IMR-90 (cell line): Measurements from ENCODE around the gene CIART. TPM values are rescaled to one million over a fixed set of nuclear protein-coding genes. Genes with fewer than 3 reads are reported as not detected.

Experiments used
- ATAC-seq: fragments of 200-7000 bp; cut with Tn5 transposase; 2 replicates; pipeline ENCODE4 v1.9.1; 2020; ENCODE audit warnings: low read depth, mild to moderate bottlenecking, moderate library complexity
- BruUV-seq: library from RNA; stranded (reverse); fragments of 400-500 nt; replicated peaks from 2 replicates; lab custom pipeline; 2021; lab: Mats Ljungman, UMichigan
- CTCF ChIA-PET: fragments of 300-600 bp; formaldehyde crosslinking; extraction: SDS; loops from one replicate; lab custom pipeline; 2021; ENCODE audit warnings: antibody characterized with exemption; lab: Yijun Ruan, JAX
- POLR2A ChIA-PET: fragments of 300-600 bp; sonication (Branson Sonifier 250); formaldehyde crosslinking; loops from one replicate; lab custom pipeline; 2022; ENCODE audit warnings: antibody characterized with exemption; ENCODE audit not compliant: unreplicated experiment; lab: Charles Lee
- DNase-seq: peaks from one replicate; pipeline ENCODE4 v3.0.0; 2013
- H2AFZ ChIP-seq: replicated peaks from 2 replicates; pipeline ENCODE3; 2013; ENCODE audit warnings: low read length, mild to moderate bottlenecking; ENCODE audit not compliant: poor library complexity
- H2AK5ac ChIP-seq: 2 replicates; pipeline ENCODE4 v1.6.1; 2013; ENCODE audit warnings: low read depth, low read length, inconsistent platforms
- H2AK9ac ChIP-seq: replicated peaks from 2 replicates; pipeline ENCODE3; 2013; ENCODE audit warnings: mild to moderate bottlenecking, low read depth, low read length, moderate library complexity; ENCODE audit not compliant: poor library complexity
- H2BK120ac ChIP-seq: 2 replicates; pipeline ENCODE4 v1.6.1; 2013; ENCODE audit warnings: low read depth, low read length, inconsistent platforms
- H2BK15ac ChIP-seq: 3 replicates; pipeline ENCODE4 v1.6.1; 2013; ENCODE audit warnings: low read depth, low read length, inconsistent platforms
- H2BK20ac ChIP-seq: 2 replicates; pipeline ENCODE4 v1.6.1; 2013; ENCODE audit warnings: low read depth, mild to moderate bottlenecking, inconsistent platforms, low read length, moderate library complexity
- H2BK5ac ChIP-seq: 2 replicates; pipeline ENCODE4 v1.6.1; 2013; ENCODE audit warnings: mild to moderate bottlenecking, low read depth, low read length, inconsistent platforms; ENCODE audit not compliant: poor library complexity, severe bottlenecking
- H3K14ac ChIP-seq: replicated peaks from 2 replicates; pipeline ENCODE4 v1.6.1; 2013; ENCODE audit warnings: low read depth, low read length, inconsistent platforms
- H3K18ac ChIP-seq: 2 replicates; pipeline ENCODE4 v1.6.1; 2013; ENCODE audit warnings: low read depth, low read length, control low read depth
- H3K23ac ChIP-seq: 2 replicates; pipeline ENCODE4 v1.6.1; 2013; ENCODE audit warnings: low read depth, low read length, inconsistent platforms
- H3K27ac ChIP-seq: 2 replicates; pipeline ENCODE4 v1.5.1; 2013; ENCODE audit warnings: mild to moderate bottlenecking, control low read depth, low read length; ENCODE audit not compliant: insufficient read depth
- H3K27me3 ChIP-seq: 2 replicates; pipeline ENCODE4 v1.6.1; 2013; ENCODE audit warnings: low read length; ENCODE audit not compliant: control insufficient read depth, insufficient read depth
- H3K36me3 ChIP-seq: 2 replicates; pipeline ENCODE4 v1.6.1; 2013; ENCODE audit warnings: low read length, mixed read lengths; ENCODE audit not compliant: control insufficient read depth, insufficient read depth
- H3K4ac ChIP-seq: 2 replicates; pipeline ENCODE4 v1.6.1; 2013; ENCODE audit warnings: low read depth, low read length, inconsistent platforms
- H3K4me1 ChIP-seq: 2 replicates; pipeline ENCODE4 v1.6.1; 2013; ENCODE audit warnings: low read length, mixed read lengths; ENCODE audit not compliant: control insufficient read depth, insufficient read depth
- H3K4me2 ChIP-seq: 2 replicates; pipeline ENCODE4 v1.6.1; 2013; ENCODE audit warnings: low read depth, mild to moderate bottlenecking, control low read depth, low read length, moderate library complexity
- H3K4me3 ChIP-seq: 2 replicates; pipeline ENCODE4 v1.5.1; 2013; ENCODE audit warnings: low read depth, mild to moderate bottlenecking, control low read depth, low read length, moderate library complexity; ENCODE audit not compliant: insufficient read depth
- H3K56ac ChIP-seq: 2 replicates; pipeline ENCODE4 v1.6.1; 2013; ENCODE audit warnings: low read length, inconsistent platforms; ENCODE audit not compliant: insufficient read depth; ENCODE audit errors: extremely low read depth
- H3K79me1 ChIP-seq, 2 experiments: 2 replicates each; pipeline ENCODE4 v1.6.1; 2013; ENCODE audit warnings: low read length in 2 of 2, inconsistent platforms in 1 of 2, low read depth in 1 of 2
- H3K9ac ChIP-seq: 2 replicates; pipeline ENCODE4 v1.6.1; 2013; ENCODE audit warnings: low read depth, low read length, control low read depth
- H3K9me1 ChIP-seq: 2 replicates; pipeline ENCODE4 v1.6.1; 2013; ENCODE audit warnings: low read length, inconsistent platforms; ENCODE audit not compliant: insufficient read depth
- H3K9me3 ChIP-seq: 2 replicates; pipeline ENCODE4 v1.6.1; 2013; ENCODE audit warnings: low read length; ENCODE audit not compliant: control insufficient read depth, insufficient read depth
- H4K20me1 ChIP-seq: 2 replicates; pipeline ENCODE4 v1.6.1; 2013; ENCODE audit warnings: low read length, inconsistent platforms; ENCODE audit not compliant: insufficient read depth
- H4K5ac ChIP-seq: 2 replicates; pipeline ENCODE4 v1.6.1; 2013; ENCODE audit warnings: mild to moderate bottlenecking, low read depth, low read length, control low read depth
- H4K8ac ChIP-seq, 2 experiments: 2 replicates each; pipeline ENCODE4 v1.6.1; 2013; ENCODE audit warnings: low read depth in 2 of 2, low read length in 2 of 2, control low read depth in 1 of 2, inconsistent platforms in 1 of 2
- H4K91ac ChIP-seq: 2 replicates; pipeline ENCODE4 v1.6.1; 2013; ENCODE audit warnings: low read depth, low read length, inconsistent platforms; ENCODE audit not compliant: insufficient read depth
- CHD1 ChIP-seq: IDR thresholded peaks from 2 replicates; pipeline ENCODE4 v1.6.1; 2012; ENCODE audit warnings: low read depth, low read length, improper control_type of control experiment
- FOS ChIP-seq: fragments of 150-350 bp; IDR thresholded peaks from 2 replicates; pipeline ENCODE4 v1.6.1; 2016; ENCODE audit warnings: low read depth, low read length
- MAZ ChIP-seq: IDR thresholded peaks from 2 replicates; pipeline ENCODE4 v1.6.1; 2012; ENCODE audit warnings: low read depth, mild to moderate bottlenecking, low read length, improper control_type of control experiment, moderate library complexity, borderline replicate concordance
- MXI1 ChIP-seq: IDR thresholded peaks from 2 replicates; pipeline ENCODE4 v1.6.1; 2012; ENCODE audit warnings: low read depth, mild to moderate bottlenecking, low read length, moderate library complexity, borderline replicate concordance
- NFE2L2 ChIP-seq: fragments of 150-350 bp; IDR thresholded peaks from 2 replicates; pipeline ENCODE4 v1.6.1; 2016; ENCODE audit warnings: low read depth, mild to moderate bottlenecking, low read length
- POLR2A ChIP-seq: IDR thresholded peaks from 2 replicates; pipeline ENCODE4 v1.6.1; 2012; ENCODE audit warnings: mild to moderate bottlenecking, low read depth, low read length
- RAD21 ChIP-seq: IDR thresholded peaks from 2 replicates; pipeline ENCODE4 v1.6.1; 2012; ENCODE audit warnings: low read length, improper control_type of control experiment
- RCOR1 ChIP-seq: IDR thresholded peaks from 2 replicates; pipeline ENCODE4 v1.6.1; 2012; ENCODE audit warnings: mild to moderate bottlenecking, low read length, improper control_type of control experiment; ENCODE audit not compliant: insufficient replicate concordance
- RFX5 ChIP-seq: IDR thresholded peaks from 2 replicates; pipeline ENCODE4 v1.8.0; 2012; ENCODE audit warnings: low read depth, mild to moderate bottlenecking, low read length, moderate library complexity
- SMC3 ChIP-seq: fragments of 150-350 bp; IDR thresholded peaks from 2 replicates; pipeline ENCODE4 v1.6.1; 2016; ENCODE audit warnings: low read depth, mild to moderate bottlenecking, antibody characterized with exemption, low read length, moderate library complexity
- WGBS, 2 experiments: methylation state at CpG; one replicate each; pipeline versions ENCODE4 v1.1.5 to v1.1.7; 2013; ENCODE audit warnings: missing lambda C conversion rate in 2 of 2; ENCODE audit not compliant: insufficient read length in 1 of 2; ENCODE audit errors: extremely low coverage in 2 of 2; 5-methylcytosine and 5-hydroxymethylcytosine counted together
- dilution Hi-C: fragments of 300-500 bp; cut with HindIII; formaldehyde crosslinking; loops from one replicate; pipeline ENCODE4 v1.14.3; 2018; ENCODE audit warnings: low sequenced_read_pairs; ENCODE audit not compliant: unreplicated experiment
- in situ Hi-C: fragments of 300-500 bp; cut with MboI; formaldehyde crosslinking; loops from 3 replicates; pipeline ENCODE4 v1.14.3; 2019; ENCODE audit warnings: low sequenced_read_pairs, inconsistent platforms, mixed read lengths
- intact Hi-C: fragments of 100-400 bp; cut with micrococcal nuclease; formaldehyde crosslinking; loops from 2 replicates; pipeline ENCODE4 v1.10.0; 2022
- polyA plus RNA-seq, 3 experiments: library from polyadenylated mRNA; depleted of rRNA; stranded (reverse); fragments of >200 nt; gene quantifications; 2 replicates each; pipeline ENCODE4 v1.2.3, GENCODE V29; 2012; ENCODE audit warnings: low replicate concordance in 1 of 3
- total RNA-seq: library from RNA; depleted of rRNA; stranded (reverse); fragments of >200 nt; gene quantifications from 2 replicates; pipeline ENCODE4 v1.2.3, GENCODE V29; 2012
- TF ChIP-seq, protein P1 (sequence below): fragments of 150-350 bp; IDR thresholded peaks from 2 replicates; pipeline ENCODE4 v1.6.1; 2016; ENCODE audit warnings: low read depth, mild to moderate bottlenecking, low read length, moderate library complexity, borderline replicate concordance
- TF ChIP-seq, protein P2 (sequence below): conservative IDR thresholded peaks from 2 replicates; pipeline ENCODE4 v1.5.1; 2012; ENCODE audit warnings: mild to moderate bottlenecking, low read depth, low read length, improper control_type of control experiment
- TF ChIP-seq, protein P3 (sequence below): fragments of 150-350 bp; IDR thresholded peaks from 2 replicates; pipeline ENCODE4 v1.6.1; 2017; ENCODE audit warnings: mild to moderate bottlenecking, antibody characterized with exemption, low read length, low read depth

Gene CIART
- total and polyA plus RNA-seq, 2 of the 4 experiments (the other 2 are of a cell fraction) = 16.5 to 18.1 TPM

DNA sequence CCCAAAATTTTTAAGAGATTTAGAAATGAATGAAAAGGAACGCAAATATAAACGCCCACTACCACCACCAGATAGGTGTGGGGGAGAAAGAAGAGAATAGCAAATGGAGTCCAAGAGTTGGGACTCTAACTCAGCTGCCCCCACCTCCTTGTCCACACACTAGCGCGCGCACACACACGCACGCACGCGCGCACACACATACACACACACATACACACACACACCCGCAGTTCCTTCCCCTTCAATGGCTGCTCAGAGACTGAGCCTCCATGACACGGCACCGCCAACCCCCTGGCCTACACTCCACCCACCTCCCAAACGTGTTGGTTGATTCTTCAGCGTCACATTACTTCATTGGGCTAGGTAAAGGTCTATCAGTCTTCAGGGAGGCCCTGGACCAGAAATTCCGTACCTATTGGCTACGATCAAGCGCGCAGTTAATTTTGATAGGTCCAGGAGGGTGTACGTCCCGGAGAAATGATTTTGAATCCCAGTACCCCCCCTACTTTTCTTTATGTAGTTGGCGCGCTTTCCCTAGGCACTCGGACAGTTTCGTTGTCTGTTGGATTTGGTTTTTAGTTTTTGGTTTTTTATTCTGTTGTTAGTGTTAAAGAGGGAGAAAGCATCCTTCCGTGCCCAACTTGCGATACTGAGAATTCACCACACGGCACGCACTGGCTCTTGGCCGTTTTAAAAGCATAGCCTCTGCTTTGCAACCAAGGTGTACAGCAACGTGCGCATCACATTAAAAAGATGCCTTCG, 46.3 kb upstream of the CIART start, which contains the start of gene ANP32E:
Gene ANP32E, minus strand, starts transcription at position 261 of the 762 bp plus-strand sequence. CDS start 326 bp downstream, outside the sequence.
- dilution Hi-C loops = no loop called here
- POLR2A ChIA-PET = no interaction called here
- TF ChIP-seq CHD1 (no peak), FOS (peak; percentile 85), SMC3 (no peak), RAD21 (no peak), MXI1 (peak; percentile 56; the same call in 1 of the 2 replicates), POLR2A (peak; percentile 96), MAZ (peak; percentile 83; the same call in 1 of the 2 replicates), NFE2L2 (no peak), RCOR1 (no peak), RFX5 (no peak)
- TF ChIP-seq, protein P1, sequence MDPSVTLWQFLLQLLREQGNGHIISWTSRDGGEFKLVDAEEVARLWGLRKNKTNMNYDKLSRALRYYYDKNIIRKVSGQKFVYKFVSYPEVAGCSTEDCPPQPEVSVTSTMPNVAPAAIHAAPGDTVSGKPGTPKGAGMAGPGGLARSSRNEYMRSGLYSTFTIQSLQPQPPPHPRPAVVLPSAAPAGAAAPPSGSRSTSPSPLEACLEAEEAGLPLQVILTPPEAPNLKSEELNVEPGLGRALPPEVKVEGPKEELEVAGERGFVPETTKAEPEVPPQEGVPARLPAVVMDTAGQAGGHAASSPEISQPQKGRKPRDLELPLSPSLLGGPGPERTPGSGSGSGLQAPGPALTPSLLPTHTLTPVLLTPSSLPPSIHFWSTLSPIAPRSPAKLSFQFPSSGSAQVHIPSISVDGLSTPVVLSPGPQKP = no peak
- TF ChIP-seq, protein P2, sequence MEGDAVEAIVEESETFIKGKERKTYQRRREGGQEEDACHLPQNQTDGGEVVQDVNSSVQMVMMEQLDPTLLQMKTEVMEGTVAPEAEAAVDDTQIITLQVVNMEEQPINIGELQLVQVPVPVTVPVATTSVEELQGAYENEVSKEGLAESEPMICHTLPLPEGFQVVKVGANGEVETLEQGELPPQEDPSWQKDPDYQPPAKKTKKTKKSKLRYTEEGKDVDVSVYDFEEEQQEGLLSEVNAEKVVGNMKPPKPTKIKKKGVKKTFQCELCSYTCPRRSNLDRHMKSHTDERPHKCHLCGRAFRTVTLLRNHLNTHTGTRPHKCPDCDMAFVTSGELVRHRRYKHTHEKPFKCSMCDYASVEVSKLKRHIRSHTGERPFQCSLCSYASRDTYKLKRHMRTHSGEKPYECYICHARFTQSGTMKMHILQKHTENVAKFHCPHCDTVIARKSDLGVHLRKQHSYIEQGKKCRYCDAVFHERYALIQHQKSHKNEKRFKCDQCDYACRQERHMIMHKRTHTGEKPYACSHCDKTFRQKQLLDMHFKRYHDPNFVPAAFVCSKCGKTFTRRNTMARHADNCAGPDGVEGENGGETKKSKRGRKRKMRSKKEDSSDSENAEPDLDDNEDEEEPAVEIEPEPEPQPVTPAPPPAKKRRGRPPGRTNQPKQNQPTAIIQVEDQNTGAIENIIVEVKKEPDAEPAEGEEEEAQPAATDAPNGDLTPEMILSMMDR = 0 out of 2 replicates have a peak, but pooled peaks have one; percentile 3
- TF ChIP-seq, protein P3, sequence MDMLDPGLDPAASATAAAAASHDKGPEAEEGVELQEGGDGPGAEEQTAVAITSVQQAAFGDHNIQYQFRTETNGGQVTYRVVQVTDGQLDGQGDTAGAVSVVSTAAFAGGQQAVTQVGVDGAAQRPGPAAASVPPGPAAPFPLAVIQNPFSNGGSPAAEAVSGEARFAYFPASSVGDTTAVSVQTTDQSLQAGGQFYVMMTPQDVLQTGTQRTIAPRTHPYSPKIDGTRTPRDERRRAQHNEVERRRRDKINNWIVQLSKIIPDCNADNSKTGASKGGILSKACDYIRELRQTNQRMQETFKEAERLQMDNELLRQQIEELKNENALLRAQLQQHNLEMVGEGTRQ = no peak; the same call in 1 of the 2 replicates

More for the DNA sequence above, 46.3 kb upstream of the CIART start, which contains the start of gene ANP32E:
- Histone ChIP-seq H4K5ac (peak within 1 kb of the TSS; percentile 43; the same call in 1 of the 2 replicates), H2BK15ac (peak within 1 kb of the TSS; percentile 38; the same call in 1 of the 3 replicates), H3K4me1 (0 out of 2 replicates have a peak, but pooled peaks cover 3% of the 10 kb centered on the region), H3K23ac (peak within 1 kb of the TSS; percentile 99), H3K79me1 (peaks cover 0 to 28% of the 10 kb centered on the region in 2 experiments; a peak in 2 of 4 replicates), H3K4me2 (peak within 1 kb of the TSS; percentile 94), H2BK5ac (peak within 1 kb of the TSS; percentile 70), H4K8ac (peak within 1 kb of the TSS; percentile 55 to 84), H2BK120ac (peak within 1 kb of the TSS; percentile 43; the same call in 1 of the 2 replicates), H4K91ac (peak within 1 kb of the TSS; percentile 85), H4K20me1 (no peaks in the 10 kb centered on the region; the same call in 1 of the 2 replicates), H3K18ac (peak within 1 kb of the TSS; percentile 30), H2AK9ac (peak within 1 kb of the TSS; percentile 97), H2AK5ac (peak within 1 kb of the TSS; percentile 72), H3K4ac (peak within 1 kb of the TSS; percentile 82), H3K9me3 (no peaks in the 10 kb centered on the region), H3K9me1 (no peaks in the 10 kb centered on the region), H2BK20ac (peak within 1 kb of the TSS; percentile 12), H3K36me3 (no peaks in the 10 kb centered on the region), H3K27ac (peak within 1 kb of the TSS; percentile 84), H3K9ac (peak within 1 kb of the TSS; percentile 95), H3K4me3 (peak within 1 kb of the TSS; percentile 67), H3K27me3 (no peaks in the 10 kb centered on the region), H3K14ac (peak within 1 kb of the TSS; percentile 97), H3K56ac (peak within 1 kb of the TSS; percentile 92), H2AFZ (peak within 1 kb of the TSS; percentile 97)
- WGBS, 2 experiments = 0% methylated on average over 1 of the region's 33 CpGs; no CpG with 5 or more reads in 1 of the 2 experiments
- CTCF ChIA-PET = no interaction called here
- ATAC-seq (peak; percentile 94), DNase-seq (peak; percentile 100)
- BruUV-seq = no TSS peak
- in situ Hi-C loops (no loop called here), intact Hi-C loops (loop anchor here (5.0 kb wide), 1 partner anchor 46 kb away; the partner anchor contains the start of gene CIART)
